Upper lobe of right lung (tissue), 1 donor: ENCODE data around the gene BRWD1. TPM values are rescaled to one million over a fixed set of nuclear protein-coding genes. Genes with fewer than 3 reads are reported as not detected.

ENCODE experiments used
- ATAC-seq: fragments of 200-7000 bp; cut with Tn5 transposase; one replicate; pipeline ENCODE4 v1.9.1; 2020; ENCODE audit warnings: mild to moderate bottlenecking, moderate library complexity
- DNase-seq: peaks from one replicate; pipeline ENCODE4 v3.0.0-alpha.2; 2020
- H3K27ac ChIP-seq: fragments of 200-600 bp; one replicate; pipeline ENCODE4 v1.8.0; 2022
- H3K27me3 ChIP-seq: fragments of 200-600 bp; one replicate; pipeline ENCODE4 v1.8.0; 2022; ENCODE audit warnings: mild to moderate bottlenecking
- H3K36me3 ChIP-seq: fragments of 200-600 bp; one replicate; pipeline ENCODE4 v1.8.0; 2022
- H3K4me1 ChIP-seq: fragments of 200-600 bp; one replicate; pipeline ENCODE4 v1.8.0; 2022
- H3K4me3 ChIP-seq: fragments of 200-600 bp; one replicate; pipeline ENCODE4 v1.8.0; 2022; ENCODE audit warnings: mild to moderate bottlenecking
- H3K9me3 ChIP-seq: fragments of 200-600 bp; one replicate; pipeline ENCODE4 v1.8.0; 2022
- CTCF ChIP-seq: fragments of 200-600 bp; IDR thresholded peaks from one replicate; pipeline ENCODE4 v1.8.0; 2022; ENCODE audit warnings: antibody characterized with exemption
- intact Hi-C: fragments of 100-400 bp; cut with DNase I; formaldehyde crosslinking; loops from one replicate; pipeline ENCODE4 v1.11.0; 2022
- total RNA-seq: library from RNA; stranded (reverse); fragmentation: NEBNext Ultra II Directional; extraction: Animal tissue kit (Norgen Biotek cat#: 25700); gene quantifications from one replicate; pipeline ENCODE4 v1.2.1, GENCODE V29; 2021
- donor health status: DM: no; HTN: yes; CAD: no; lungs with severe emphysema.

Gene BRWD1
- total RNA-seq, 1 donor from 2014 or later: 40.5 TPM

- Histone ChIP-seq H3K27ac (no peak overlapping the region), H3K27me3 (no peaks in the 10 kb centered on the region), H3K4me3 (no peak overlapping the region), H3K9me3 (no peaks in the 10 kb centered on the region), H3K36me3 (peaks cover 30% of the 10 kb centered on the region), H3K4me1 (peaks cover 14% of the 10 kb centered on the region)
- no peak for TF ChIP-seq CTCF
- ATAC-seq (no peak), DNase-seq (no peak)
- intact Hi-C loops: no loop called here
These were observed 32.8 kb upstream of the BRWD1 start for GRCh38 chr21:39346206-39346605.

GRCh38 chr21:39345440-39345839, 32.0 kb upstream of the BRWD1 start:
- TF ChIP-seq CTCF: no peak
- no peak for ATAC-seq
- DNase-seq: no peak
- Histone ChIP-seq H3K27ac (no peak overlapping the region), H3K4me3 (no peak overlapping the region), H3K9me3 (no peaks in the 10 kb centered on the region), H3K27me3 (no peaks in the 10 kb centered on the region), H3K36me3 (peaks cover 36% of the 10 kb centered on the region), H3K4me1 (peaks cover 14% of the 10 kb centered on the region)
- intact Hi-C loops: no loop called here

GRCh38 chr21:39344848-39345247, 31.4 kb upstream of the BRWD1 start:
- DNase-seq: no peak
- TF ChIP-seq CTCF: no peak
- H3K9me3 ChIP-seq: no peaks in the 10 kb centered on the region
- peaks cover 36% of the 10 kb centered on the region for H3K36me3 ChIP-seq
- intact Hi-C loops: no loop called here
- H3K4me1 ChIP-seq: peaks cover 14% of the 10 kb centered on the region
- H3K4me3 ChIP-seq: no peak overlapping the region
- no peak overlapping the region for H3K27ac ChIP-seq
- no peak for ATAC-seq
- no peaks in the 10 kb centered on the region for H3K27me3 ChIP-seq

- Histone ChIP-seq H3K27me3 (no peaks in the 10 kb centered on the region), H3K36me3 (peaks cover 36% of the 10 kb centered on the region), H3K4me1 (peaks cover 11% of the 10 kb centered on the region), H3K9me3 (no peaks in the 10 kb centered on the region), H3K27ac (no peak overlapping the region), H3K4me3 (no peak overlapping the region)
- ATAC-seq: no peak
- intact Hi-C loops: no loop called here
- TF ChIP-seq CTCF: no peak
- no peak for DNase-seq
These were observed 28.0 kb upstream of the BRWD1 start for GRCh38 chr21:39341249-39341923.

GRCh38 chr21:39340687-39341086, 27.3 kb upstream of the BRWD1 start:
- H3K4me1 ChIP-seq: peaks cover 4% of the 10 kb centered on the region
- no peak overlapping the region for H3K4me3 ChIP-seq
- no peak for TF ChIP-seq CTCF
- no peak for ATAC-seq
- no peaks in the 10 kb centered on the region for H3K27me3 ChIP-seq
- intact Hi-C loops: no loop called here
- H3K27ac ChIP-seq: no peak overlapping the region
- no peaks in the 10 kb centered on the region for H3K9me3 ChIP-seq
- DNase-seq: no peak
- H3K36me3 ChIP-seq: peaks cover 36% of the 10 kb centered on the region

- intact Hi-C loops: no loop called here
These were observed 25.8 kb upstream of the BRWD1 start for GRCh38 chr21:39339231-39339630.

More at GRCh38 chr21:39339231-39339630, 25.8 kb upstream of the BRWD1 start:
- H3K27ac ChIP-seq: no peak overlapping the region
- no peaks in the 10 kb centered on the region for H3K27me3 ChIP-seq
- no peak for TF ChIP-seq CTCF
- no peak overlapping the region for H3K4me3 ChIP-seq
- peaks cover 31% of the 10 kb centered on the region for H3K36me3 ChIP-seq
- DNase-seq: no peak
- no peaks in the 10 kb centered on the region for H3K4me1 ChIP-seq
- no peaks in the 10 kb centered on the region for H3K9me3 ChIP-seq
- no peak for ATAC-seq
